A673 (cell line): ENCODE results near the gene MGP. TPM values are rescaled to one million over a fixed set of nuclear protein-coding genes. Genes with fewer than 3 reads are reported as not detected.

Source experiments
- BruUV-seq: library from RNA; stranded (reverse); fragments of 400-500 nt; replicated peaks from 2 replicates; lab custom pipeline; 2021; lab: Mats Ljungman, UMichigan
- CTCF ChIA-PET: fragments of 300-600 bp; sonication (Branson Sonifier 250); formaldehyde crosslinking; loops from one replicate; lab custom pipeline; 2022; ENCODE audit warnings: antibody characterized with exemption; lab: Charles Lee
- POLR2A ChIA-PET: fragments of 300-600 bp; sonication (Branson Sonifier 250); formaldehyde crosslinking; loops from one replicate; lab custom pipeline; 2022; ENCODE audit warnings: antibody characterized with exemption; ENCODE audit not compliant: low non-redundant PET; lab: Charles Lee
- DNase-seq: peaks from one replicate; pipeline ENCODE4 v3.0.0-alpha.2; 2015; ENCODE audit warnings: low spot score
- H3K27ac ChIP-seq: fragments of 200-600 bp; sonication (generic); 2 replicates; pipeline ENCODE4 v1.5.1; 2016; ENCODE audit warnings: mixed run types, low read depth, mild to moderate bottlenecking, mixed read lengths, antibody characterized with exemption, low read length; ENCODE audit not compliant: poor library complexity, severe bottlenecking
- H3K27me3 ChIP-seq: fragments of 200-600 bp; sonication (generic); replicated peaks from 2 replicates; pipeline ENCODE4 v1.6.1; 2017; ENCODE audit warnings: mixed run types, low read depth, mild to moderate bottlenecking, mixed read lengths, antibody characterized with exemption, low read length; ENCODE audit not compliant: insufficient read depth, poor library complexity
- H3K36me3 ChIP-seq: fragments of 200-600 bp; sonication (generic); 2 replicates; pipeline ENCODE4 v1.6.1; 2016; ENCODE audit warnings: mixed run types, mild to moderate bottlenecking, mixed read lengths, antibody characterized with exemption, low read length; ENCODE audit not compliant: insufficient read depth, poor library complexity, severe bottlenecking
- H3K4me1 ChIP-seq: fragments of 200-600 bp; sonication (generic); 2 replicates; pipeline ENCODE4 v1.6.1; 2017; ENCODE audit warnings: mixed run types, mild to moderate bottlenecking, mixed read lengths, antibody characterized with exemption, low read length; ENCODE audit not compliant: insufficient read depth, poor library complexity, severe bottlenecking
- H3K4me3 ChIP-seq: fragments of 200-600 bp; sonication (generic); 2 replicates; pipeline ENCODE4 v1.5.1; 2016; ENCODE audit warnings: low read depth, mixed run types, mild to moderate bottlenecking, mixed read lengths, low read length; ENCODE audit not compliant: poor library complexity, severe bottlenecking
- H3K9me3 ChIP-seq: fragments of 200-600 bp; sonication (generic); 2 replicates; pipeline ENCODE4 v1.6.1; 2016; ENCODE audit warnings: mixed run types, low read depth, mild to moderate bottlenecking, mixed read lengths, antibody characterized with exemption, low read length; ENCODE audit not compliant: poor library complexity, severe bottlenecking
- EZH2 ChIP-seq: fragments of 200-600 bp; sonication (generic); IDR thresholded peaks from 2 replicates; pipeline ENCODE4 v1.6.1; 2017; ENCODE audit warnings: borderline replicate concordance, low read depth, mild to moderate bottlenecking, mixed read lengths, antibody characterized with exemption, low read length; ENCODE audit not compliant: poor library complexity, severe bottlenecking
- intact Hi-C: fragments of 100-400 bp; cut with micrococcal nuclease; formaldehyde crosslinking; loops from one replicate; pipeline ENCODE4 v1.10.0; 2022; ENCODE audit not compliant: unreplicated experiment
- total RNA-seq: library from RNA; stranded (reverse); gene quantifications from 2 replicates; pipeline ENCODE4 v1.2.3, GENCODE V29; 2021
- TF ChIP-seq, protein P1 (sequence below): fragments of 300-800, 200-600 bp; sonication (generic); conservative IDR thresholded peaks from 2 replicates; pipeline ENCODE4 v1.5.1; 2017; ENCODE audit warnings: low read depth, mild to moderate bottlenecking, antibody characterized with exemption, low read length, moderate library complexity, mixed read lengths

MGP gene
- total RNA-seq, 1 experiment from 2014 or later: not detected

DNA sequence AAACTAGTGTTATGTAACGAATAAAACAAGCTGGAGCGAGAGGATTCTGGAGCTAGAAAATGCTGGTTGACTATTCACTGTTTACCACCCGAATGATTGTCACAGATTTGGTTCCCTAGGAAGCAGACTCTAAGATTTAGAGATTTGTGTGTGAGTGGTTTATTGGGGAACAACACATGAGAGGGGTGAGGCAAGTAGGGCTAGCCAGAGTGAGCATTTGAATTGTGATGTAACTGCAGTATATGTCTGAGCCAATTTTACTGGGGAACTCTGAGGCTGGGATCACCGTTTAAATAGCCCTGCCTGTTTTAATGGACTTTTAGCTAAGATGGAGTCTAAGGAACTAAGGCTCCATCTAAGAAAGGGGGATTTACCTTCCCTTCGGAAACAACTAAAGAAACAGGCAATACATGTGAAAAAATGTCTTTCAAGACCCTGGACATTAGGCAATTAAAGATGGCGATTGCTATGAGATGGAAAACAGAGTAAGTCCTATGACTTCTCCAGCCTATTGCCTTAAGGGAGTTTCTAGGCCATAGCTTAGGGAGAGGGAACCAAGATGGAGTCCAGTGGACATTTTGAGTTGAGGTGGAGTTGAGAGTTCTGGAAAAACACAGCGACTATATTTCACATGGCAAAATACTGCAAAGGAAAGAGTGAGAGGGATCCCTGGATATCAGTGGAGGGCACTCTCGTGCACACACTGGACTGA lies 6.3 kb downstream of the MGP start:
- ChIA-PET POLR2A (interaction anchor here (0.6 kb wide), 1 partner anchor 259 kb away, joined by 4 read pairs; no protein-coding TSS in a partner anchor), CTCF (no interaction called here)
- Histone ChIP-seq H3K27me3 (no peaks in the 10 kb centered on the region), H3K9me3 (no peaks in the 10 kb centered on the region), H3K4me1 (peaks cover 13% of the 10 kb centered on the region), H3K4me3 (no peak overlapping the region), H3K36me3 (no peaks in the 10 kb centered on the region), H3K27ac (no peak overlapping the region)
- no peak for DNase-seq
- TF ChIP-seq EZH2: no peak
- TF ChIP-seq, protein P1, sequence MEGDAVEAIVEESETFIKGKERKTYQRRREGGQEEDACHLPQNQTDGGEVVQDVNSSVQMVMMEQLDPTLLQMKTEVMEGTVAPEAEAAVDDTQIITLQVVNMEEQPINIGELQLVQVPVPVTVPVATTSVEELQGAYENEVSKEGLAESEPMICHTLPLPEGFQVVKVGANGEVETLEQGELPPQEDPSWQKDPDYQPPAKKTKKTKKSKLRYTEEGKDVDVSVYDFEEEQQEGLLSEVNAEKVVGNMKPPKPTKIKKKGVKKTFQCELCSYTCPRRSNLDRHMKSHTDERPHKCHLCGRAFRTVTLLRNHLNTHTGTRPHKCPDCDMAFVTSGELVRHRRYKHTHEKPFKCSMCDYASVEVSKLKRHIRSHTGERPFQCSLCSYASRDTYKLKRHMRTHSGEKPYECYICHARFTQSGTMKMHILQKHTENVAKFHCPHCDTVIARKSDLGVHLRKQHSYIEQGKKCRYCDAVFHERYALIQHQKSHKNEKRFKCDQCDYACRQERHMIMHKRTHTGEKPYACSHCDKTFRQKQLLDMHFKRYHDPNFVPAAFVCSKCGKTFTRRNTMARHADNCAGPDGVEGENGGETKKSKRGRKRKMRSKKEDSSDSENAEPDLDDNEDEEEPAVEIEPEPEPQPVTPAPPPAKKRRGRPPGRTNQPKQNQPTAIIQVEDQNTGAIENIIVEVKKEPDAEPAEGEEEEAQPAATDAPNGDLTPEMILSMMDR: no peak
- BruUV-seq: no TSS peak
- intact Hi-C loops: no loop called here

DNA sequence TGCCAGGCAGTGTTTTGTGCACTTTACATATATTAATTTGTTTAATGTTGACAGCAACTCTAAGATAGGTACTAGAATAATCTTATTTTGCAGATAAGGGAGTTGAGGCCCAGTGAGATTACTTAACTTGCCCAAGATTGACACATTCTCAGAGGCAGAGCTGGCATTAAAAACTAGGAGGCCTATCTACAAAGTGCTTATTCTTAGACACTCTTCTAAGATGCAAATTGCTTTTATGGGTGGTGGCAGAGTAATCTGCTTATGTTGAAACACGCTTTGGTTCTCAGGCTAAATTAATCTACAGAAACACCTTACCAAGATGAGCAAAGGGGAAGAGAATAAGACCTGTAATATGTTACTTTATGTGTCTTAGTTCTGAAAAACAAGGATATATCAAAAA lies 7.2 kb downstream of the MGP start:
- no peak for TF ChIP-seq EZH2
- TF ChIP-seq, protein P1: no peak
- DNase-seq: no peak
- BruUV-seq: no TSS peak
- H3K27me3 ChIP-seq: no peaks in the 10 kb centered on the region
- CTCF ChIA-PET: no interaction called here
- no peak overlapping the region for H3K4me3 ChIP-seq
- H3K4me1 ChIP-seq: peaks cover 7% of the 10 kb centered on the region
- no peaks in the 10 kb centered on the region for H3K36me3 ChIP-seq
- POLR2A ChIA-PET: no interaction called here
- intact Hi-C loops: no loop called here
- H3K27ac ChIP-seq: no peak overlapping the region
- H3K9me3 ChIP-seq: no peaks in the 10 kb centered on the region

DNA sequence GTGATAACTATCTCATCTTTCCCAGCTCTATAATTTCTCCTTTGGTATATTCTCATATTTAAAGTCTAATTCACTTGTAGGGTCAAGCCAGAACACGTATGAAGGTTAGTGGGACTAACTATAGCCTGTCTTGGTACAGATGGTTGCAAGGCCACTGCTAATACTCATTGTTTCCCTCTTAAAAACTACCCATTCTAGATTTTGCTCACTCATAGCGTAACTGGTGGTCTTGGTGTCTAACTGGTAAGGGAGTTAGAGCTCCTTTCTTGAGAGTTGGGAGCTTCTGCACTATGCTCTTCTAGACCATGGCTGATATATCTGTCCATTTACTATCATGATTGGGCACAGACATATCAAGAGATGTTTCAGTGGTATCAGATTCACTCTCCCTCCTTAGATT lies 8.8 kb downstream of the MGP start:
- Histone ChIP-seq H3K27me3 (no peaks in the 10 kb centered on the region), H3K9me3 (no peaks in the 10 kb centered on the region), H3K36me3 (no peaks in the 10 kb centered on the region), H3K4me3 (no peak overlapping the region), H3K4me1 (peaks cover 7% of the 10 kb centered on the region), H3K27ac (no peak overlapping the region)
- ChIA-PET CTCF (no interaction called here), POLR2A (no interaction called here)
- intact Hi-C loops: no loop called here
- no peak for TF ChIP-seq EZH2
- TF ChIP-seq, protein P1: no peak
- no TSS peak for BruUV-seq
- DNase-seq: no peak
